GM12892 (cell line): ENCODE data around the gene FAM107A.

Source experiments
- POLR2A ChIP-seq: IDR thresholded peaks from 2 replicates; pipeline ENCODE4 v1.6.1; 2011; ENCODE audit warnings: low read depth, low read length, control low read depth
- POLR2AphosphoS5 ChIP-seq: IDR thresholded peaks from 2 replicates; pipeline ENCODE4 v1.6.1; 2011; ENCODE audit warnings: low read depth, low read length, control low read depth
- TAF1 ChIP-seq: IDR thresholded peaks from 2 replicates; pipeline ENCODE4 v1.6.1; 2011; ENCODE audit warnings: low read depth, mild to moderate bottlenecking, control low read depth, low read length, borderline replicate concordance

GRCh38 chr3:58623478-58623877, 46.3 kb upstream of the FAM107A start:
- TF ChIP-seq POLR2A (no peak), POLR2AphosphoS5 (no peak), TAF1 (no peak)
